HG03521 (cell line): Measurements from ENCODE around the gene TOLLIP.

ENCODE experiments used
- ATAC-seq: cut with Tn5 transposase; IDR thresholded peaks from one replicate; pipeline ENCODE4 v1.9.1; 2021; ENCODE audit warnings: mild to moderate bottlenecking, moderate library complexity; ENCODE audit not compliant: unreplicated experiment

The TOLLIP gene

GRCh38 chr11:1300121-1300520 lies 9.3 kb downstream of the TOLLIP start:
- ATAC-seq: no peak

GRCh38 chr11:1299621-1300020 lies 9.8 kb downstream of the TOLLIP start:
- ATAC-seq: no peak

GRCh38 chr11:1298695-1299492 lies 10.5 kb downstream of the TOLLIP start:
- ATAC-seq: no peak

- no peak for ATAC-seq
These were observed 11.6 kb downstream of the TOLLIP start for GRCh38 chr11:1297576-1298473.

GRCh38 chr11:1297011-1297575 lies 12.3 kb downstream of the TOLLIP start:
- ATAC-seq: no peak

- ATAC-seq: no peak
These were observed 13.1 kb downstream of the TOLLIP start for GRCh38 chr11:1296287-1296686.

GRCh38 chr11:1295591-1295990 lies 13.8 kb downstream of the TOLLIP start:
- no peak for ATAC-seq

- ATAC-seq: no peak
These were observed 14.3 kb downstream of the TOLLIP start for GRCh38 chr11:1295086-1295485.

- no peak for ATAC-seq
These were observed 15.8 kb downstream of the TOLLIP start for GRCh38 chr11:1293619-1294015.

GRCh38 chr11:1292644-1293618 lies 16.5 kb downstream of the TOLLIP start:
- no peak for ATAC-seq

- ATAC-seq: no peak
These were observed 17.3 kb downstream of the TOLLIP start for GRCh38 chr11:1292018-1292643.

- no peak for ATAC-seq
These were observed 18.0 kb downstream of the TOLLIP start for GRCh38 chr11:1291295-1292017.

GRCh38 chr11:1290052-1291040 lies 19.1 kb downstream of the TOLLIP start:
- no peak for ATAC-seq

- ATAC-seq: no peak
These were observed 20.1 kb downstream of the TOLLIP start for GRCh38 chr11:1289211-1289935.

- no peak for ATAC-seq
These were observed 20.8 kb downstream of the TOLLIP start for GRCh38 chr11:1288426-1289151.

- ATAC-seq: no peak
These were observed 21.5 kb downstream of the TOLLIP start for GRCh38 chr11:1287928-1288327.

GRCh38 chr11:1285876-1286275 lies 23.6 kb downstream of the TOLLIP start:
- ATAC-seq: no peak
